GM18517 (cell line): ENCODE results near the gene FBXL5.

Source experiments
- ATAC-seq: cut with Tn5 transposase; IDR thresholded peaks from one replicate; pipeline ENCODE4 v1.9.1; 2021; ENCODE audit warnings: mild to moderate bottlenecking, moderate library complexity; ENCODE audit not compliant: unreplicated experiment

FBXL5 gene

GRCh38 chr4:15677507-15677988 lies 22.4 kb upstream of the FBXL5 start:
- no peak for ATAC-seq

GRCh38 chr4:15676899-15677298 lies 21.7 kb upstream of the FBXL5 start:
- no peak for ATAC-seq

- ATAC-seq, result no peak
Observed at GRCh38 chr4:15676039-15676438, 20.9 kb upstream of the FBXL5 start.

GRCh38 chr4:15675356-15675755 lies 20.2 kb upstream of the FBXL5 start:
- no peak for ATAC-seq

- ATAC-seq, result no peak
Observed at GRCh38 chr4:15674926-15675325, 19.8 kb upstream of the FBXL5 start.

GRCh38 chr4:15674046-15674445 lies 18.9 kb upstream of the FBXL5 start:
- no peak for ATAC-seq

- ATAC-seq, result no peak
Observed at GRCh38 chr4:15673337-15673736, 18.2 kb upstream of the FBXL5 start.

GRCh38 chr4:15672101-15672500 lies 16.9 kb upstream of the FBXL5 start:
- ATAC-seq, result no peak

GRCh38 chr4:15670576-15670975 lies 15.4 kb upstream of the FBXL5 start:
- ATAC-seq, result no peak

GRCh38 chr4:15668566-15669435 lies 13.6 kb upstream of the FBXL5 start:
- no peak for ATAC-seq

- no peak for ATAC-seq
Observed at GRCh38 chr4:15667006-15667405, 11.8 kb upstream of the FBXL5 start.

GRCh38 chr4:15665753-15666365 lies 10.7 kb upstream of the FBXL5 start:
- no peak for ATAC-seq

GRCh38 chr4:15659768-15660570 lies 4.8 kb upstream of the FBXL5 start:
- no peak for ATAC-seq

GRCh38 chr4:15658781-15659180 lies 3.6 kb upstream of the FBXL5 start:
- ATAC-seq, result no peak

- ATAC-seq, result no peak
Observed at GRCh38 chr4:15658136-15658770, 3.1 kb upstream of the FBXL5 start.

GRCh38 chr4:15657366-15657765 lies 2.2 kb upstream of the FBXL5 start:
- ATAC-seq, result no peak

- ATAC-seq, result no peak
Observed at GRCh38 chr4:15656038-15656470, 897 bp upstream of the FBXL5 start.

GRCh38 chr4:15654593-15655222 lies 449 bp downstream of the FBXL5 start:
- peak; percentile 53 for ATAC-seq

GRCh38 chr4:15653864-15654592 lies 1.1 kb downstream of the FBXL5 start:
- no peak for ATAC-seq

- no peak for ATAC-seq
Observed at GRCh38 chr4:15653420-15653819, 1.7 kb downstream of the FBXL5 start.
